Small intestine (tissue), 7 donors: ENCODE measurements around the gene RNF10. TPM values are rescaled to one million over a fixed set of nuclear protein-coding genes. Genes with fewer than 3 reads are reported as not detected.

Experiments used
- DNase-seq, 2 donors: peaks; one replicate each; pipeline versions ENCODE4 v3.0.0 to v3.0.0-alpha.2; 2013
- FAIRE-seq: peaks from 2 replicates; lab custom pipeline; 2012; peaks lifted over from hg19 to GRCh38; lab: Jason Lieb, UNC
- H3K27ac ChIP-seq, 3 donors: one replicate each; pipeline ENCODE4 v1.5.1; 2013; ENCODE audit warnings: low read length in 2 of 3, mild to moderate bottlenecking in 2 of 3, control low read depth in 1 of 3, inconsistent platforms in 1 of 3, low read depth in 1 of 3, moderate library complexity in 1 of 3
- H3K27me3 ChIP-seq, 3 donors: one replicate each; pipeline ENCODE4 v1.6.1; 2013; ENCODE audit warnings: low read length in 3 of 3, inconsistent platforms in 1 of 3; ENCODE audit not compliant: control insufficient read depth in 3 of 3, insufficient read depth in 3 of 3
- H3K36me3 ChIP-seq, 3 donors: one replicate each; pipeline ENCODE4 v1.6.1; 2013; ENCODE audit warnings: low read length in 3 of 3, inconsistent platforms in 1 of 3, low read depth in 1 of 3, mild to moderate bottlenecking in 1 of 3, moderate library complexity in 1 of 3; ENCODE audit not compliant: control insufficient read depth in 3 of 3, insufficient read depth in 2 of 3
- H3K4me1 ChIP-seq, 3 donors: one replicate each; pipeline ENCODE4 v1.6.1; 2013; ENCODE audit warnings: low read length in 2 of 3, inconsistent platforms in 1 of 3, low read depth in 1 of 3, mild to moderate bottlenecking in 1 of 3, moderate library complexity in 1 of 3; ENCODE audit not compliant: control insufficient read depth in 3 of 3, insufficient read depth in 2 of 3
- H3K4me3 ChIP-seq, 3 donors: one replicate each; pipeline ENCODE4 v1.5.1; 2013; ENCODE audit warnings: low read length in 3 of 3, control low read depth in 1 of 3, inconsistent platforms in 1 of 3, low read depth in 1 of 3, mild to moderate bottlenecking in 1 of 3, moderate library complexity in 1 of 3
- H3K9me3 ChIP-seq, 2 donors: one replicate each; pipeline ENCODE4 v1.6.1; 2013; ENCODE audit warnings: low read depth in 1 of 2, low read length in 1 of 2; ENCODE audit not compliant: control insufficient read depth in 2 of 2, insufficient read depth in 1 of 2
- WGBS, 3 donors: extraction: QIAGEN DNeasy Blood & Tissue Kit; methylation state at CpG; one replicate each; pipeline ENCODE4 v1.1.7; 2013; 5-methylcytosine and 5-hydroxymethylcytosine counted together
- polyA plus RNA-seq, 4 donors: library from polyadenylated mRNA; stranded (reverse) in 3 of 4; unstranded in 1 of 4; fragments of 200-250 nt in 3 of 4; fragments of 120-200 nt in 1 of 4; gene quantifications; one replicate each; pipeline versions ENCODE4 v1.2.1 to v1.2.3, GENCODE V29; 2013
- donor health status: healthy with polysubstance abuse.
- donor health status: control.
- donor health status: control.
- donor health status: Bipolar disorder and iron deficiency.
- donor health status: healthy.

The RNF10 gene
- polyA plus RNA-seq, 4 donors: 76.8 to 261 (median 130) TPM

- Histone ChIP-seq H3K27ac (no peak overlapping the region), H3K36me3 (no peaks in the 10 kb centered on the region), H3K4me1 (no peaks in the 10 kb centered on the region), H3K4me3 (no peak overlapping the region), H3K9me3 (no peaks in the 10 kb centered on the region), H3K27me3 (peaks cover 0 to 7% (median 2%) of the 10 kb centered on the region in 3 donors)
- FAIRE-seq (no peak), DNase-seq (no peak)
- WGBS, 3 donors: 37 to 60% (median 52%) methylated on average over 8 of the region's 8 CpGs
Observed at GRCh38 chr12:120618954-120619615, 84.9 kb downstream of the RNF10 start.

DNA sequence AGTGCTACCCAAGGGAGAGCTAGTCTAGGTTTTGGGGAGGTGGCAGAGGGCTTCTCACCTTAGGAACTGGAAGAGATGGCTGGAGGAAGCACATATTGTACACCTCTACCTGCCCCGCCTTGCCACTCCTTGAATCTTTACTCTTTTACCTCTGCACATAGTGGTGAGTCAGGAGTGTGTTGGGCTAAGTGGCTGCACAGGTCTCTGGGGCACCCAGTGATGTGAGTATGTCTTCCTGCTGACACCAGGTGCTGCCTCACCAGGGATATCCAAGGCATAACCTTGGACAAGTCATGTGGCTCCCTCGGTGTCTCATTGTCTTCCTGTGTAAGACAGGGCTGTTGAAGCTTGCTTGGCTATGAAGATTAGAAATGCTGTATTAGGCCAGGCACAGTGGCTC, 86.5 kb downstream of the RNF10 start:
- H3K27ac ChIP-seq: peak overlapping the region in 2 of 3 donors; percentile 12 to 41
- H3K27me3 ChIP-seq: peaks cover 0 to 7% (median 2%) of the 10 kb centered on the region in 3 donors
- DNase-seq (peak; percentile 50 to 97), FAIRE-seq (no peak)
- H3K4me3 ChIP-seq: no peak overlapping the region
- H3K9me3 ChIP-seq: no peaks in the 10 kb centered on the region
- no peaks in the 10 kb centered on the region for H3K4me1 ChIP-seq
- 14 to 61% (median 45%) methylated on average over 2 of the region's 2 CpGs for WGBS, 3 donors
- no peaks in the 10 kb centered on the region for H3K36me3 ChIP-seq

DNA sequence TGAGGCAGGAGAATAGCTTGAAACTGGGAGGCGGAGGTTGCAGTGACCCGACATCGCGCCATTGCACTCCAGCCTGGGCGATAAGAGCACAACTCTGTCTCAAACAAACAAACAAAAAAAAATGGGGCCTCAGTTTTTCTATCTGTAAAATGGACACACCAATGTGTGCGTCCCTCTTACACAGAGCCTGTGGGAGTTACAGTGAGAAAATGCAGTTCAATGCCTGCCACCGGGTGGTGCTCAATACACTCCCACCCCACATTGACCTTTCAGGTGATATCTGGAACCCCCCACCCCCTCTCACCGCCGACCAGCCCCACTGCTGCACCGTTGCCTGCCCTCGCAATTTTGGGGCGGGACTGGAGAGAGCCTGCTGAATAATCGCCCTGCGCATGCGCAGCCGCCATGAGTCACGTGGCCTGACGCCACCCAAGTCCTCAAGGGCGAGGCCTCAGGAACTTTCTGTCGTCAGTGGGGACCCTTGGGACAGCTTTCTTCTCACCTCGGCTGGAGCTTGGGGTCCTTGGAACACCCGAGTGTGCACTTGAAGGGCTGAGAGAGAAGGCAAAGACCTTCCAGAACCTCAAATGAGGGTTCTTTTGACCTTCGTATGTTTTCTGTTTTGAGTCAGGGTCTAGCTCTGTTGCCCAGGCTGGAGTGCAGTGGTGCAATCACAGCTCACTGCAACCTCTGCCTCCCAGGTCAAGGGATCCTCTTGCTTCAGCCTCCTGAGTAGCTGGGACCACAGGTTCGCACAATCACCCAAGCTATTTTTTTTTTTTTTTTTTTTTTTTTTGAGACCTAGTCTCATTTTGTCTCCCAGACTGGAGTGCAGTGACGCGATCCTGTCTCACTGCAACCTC, 91.6 kb downstream of the RNF10 start:
- Histone ChIP-seq H3K9me3 (no peaks in the 10 kb centered on the region), H3K27me3 (no peaks in the 10 kb centered on the region), H3K36me3 (no peaks in the 10 kb centered on the region), H3K27ac (no peak overlapping the region), H3K4me3 (no peak overlapping the region), H3K4me1 (no peaks in the 10 kb centered on the region)
- FAIRE-seq (no peak), DNase-seq (peak in 1 of 2 donors; percentile 16)
- WGBS, 3 donors: 73 to 81% (median 77%) methylated on average over 26 of the region's 26 CpGs

Other genes with a start within 250 kb of the RNF10 start
- gene RNU4-2, start 242.5 kb upstream of the RNF10 start, polyA plus RNA-seq: not detected
- gene RNU4-1, start 241.1 kb upstream of the RNF10 start, polyA plus RNA-seq: not detected
- 1 to 10 TPM; 1.4 to 8.1 (median 2.5) TPM for gene SIRT4, start 232.0 kb upstream of the RNF10 start, polyA plus RNA-seq
- gene PLA2G1B, start 206.6 kb upstream of the RNF10 start, polyA plus RNA-seq: 10 to 100 TPM in 1 of 4 donors, 1 to 10 TPM in 2, under 1 TPM in 1; 0.53 to 19.9 (median 5.2) TPM
- gene MSI1, start 165.2 kb upstream of the RNF10 start, polyA plus RNA-seq: 10 to 100 TPM in 1 of 4 donors, 1 to 10 TPM in 1, under 1 TPM in 2; 0.54 to 10.8 (median 3.5) TPM
- gene COX6A1, start 96.2 kb upstream of the RNF10 start, polyA plus RNA-seq: 1,000 to 10,000 TPM in 3 of 4 donors, 100 to 1,000 TPM in 1; 389 to 1,784 (median 1,396) TPM
- 10 to 100 TPM; 29.5 to 36.6 (median 34.3) TPM for gene TRIAP1, start 88.0 kb upstream of the RNF10 start, polyA plus RNA-seq
- gene GATC, start 87.9 kb upstream of the RNF10 start, polyA plus RNA-seq: 10 to 100 TPM; 13.8 to 33.6 (median 18.2) TPM
- 100 to 1,000 TPM in 3 of 4 donors, 10 to 100 TPM in 1; 96.6 to 139 (median 123) TPM for gene SRSF9, start 64.6 kb upstream of the RNF10 start, polyA plus RNA-seq
- gene DYNLL1, start 38.2 kb upstream of the RNF10 start, polyA plus RNA-seq: 100 to 1,000 TPM; 312 to 554 (median 387) TPM
- 10 to 100 TPM; 33.2 to 50.8 (median 41.4) TPM for gene COQ5, start 5.2 kb upstream of the RNF10 start, polyA plus RNA-seq
- 10 to 100 TPM; 20.0 to 59.9 (median 43.8) TPM for gene POP5, start 47.0 kb downstream of the RNF10 start, polyA plus RNA-seq
- gene CABP1, start 106.3 kb downstream of the RNF10 start, polyA plus RNA-seq: 1 to 10 TPM in 1 of 4 donors, under 1 TPM in 2, not detected in 1; 0.67 to 1.5 (median 0.74) TPM
- gene MLEC, start 152.8 kb downstream of the RNF10 start, polyA plus RNA-seq: 100 to 1,000 TPM in 2 of 4 donors, 10 to 100 TPM in 1, 1 to 10 TPM in 1; 9.7 to 228 (median 95.8) TPM
- gene UNC119B, start 176.1 kb downstream of the RNF10 start, polyA plus RNA-seq: 10 to 100 TPM in 2 of 4 donors, 1 to 10 TPM in 2; 6.9 to 21.3 (median 13.9) TPM
- gene ACADS, start 191.5 kb downstream of the RNF10 start, polyA plus RNA-seq: 100 to 1,000 TPM in 2 of 4 donors, 10 to 100 TPM in 2; 65.3 to 359 (median 185) TPM